ENCODE measurements around the gene IL22RA1.

IL22RA1 gene

GRCh38 chr1:24162201-24162600, 19.3 kb upstream of the IL22RA1 start:
- DNase-seq (ENCODE audit: low read depth, low spot score): no peak
- no peak overlapping the region for H3K4me3 ChIP-seq (ENCODE audit: low read depth, low read length)
- POLR2A ChIA-PET: no interaction called here
- CTCF ChIA-PET: interaction anchor here (0.9 to 5.7 kb wide), 4 partner anchors 11 to 230 kb away, joined by 3 to 40 read pairs (median 4); no protein-coding TSS in a partner anchor
- no peak for TF ChIP-seq CTCF (IDR thresholded peaks at IDR 0.05; ENCODE audit: insufficient read depth, low read length, missing control alignments)

- CTCF ChIA-PET: interaction anchor here (0.7 to 5.7 kb wide), 4 partner anchors 10 to 231 kb away, joined by 3 to 40 read pairs (median 4); no protein-coding TSS in a partner anchor
- H3K4me3 ChIP-seq (ENCODE audit: low read depth, low read length): no peak overlapping the region
- POLR2A ChIA-PET: no interaction called here
- DNase-seq (ENCODE audit: low read depth, low spot score): no peak
- TF ChIP-seq CTCF (IDR thresholded peaks at IDR 0.05; ENCODE audit: insufficient read depth, low read length, missing control alignments): no peak
Measured at GRCh38 chr1:24161270-24161669, 18.3 kb upstream of the IL22RA1 start.

- H3K4me3 ChIP-seq (ENCODE audit: low read depth, low read length): no peak overlapping the region
- CTCF ChIA-PET: interaction anchor here (0.8 to 2.3 kb wide), 2 partner anchors 9 to 43 kb away, joined by 3 to 26 read pairs; no protein-coding TSS in a partner anchor
- no peak for DNase-seq (ENCODE audit: low read depth, low spot score)
- POLR2A ChIA-PET: no interaction called here
- no peak for TF ChIP-seq CTCF (IDR thresholded peaks at IDR 0.05; ENCODE audit: insufficient read depth, low read length, missing control alignments)
Measured at GRCh38 chr1:24159366-24159765, 16.4 kb upstream of the IL22RA1 start.

- no peak overlapping the region for H3K4me3 ChIP-seq (ENCODE audit: low read depth, low read length)
- TF ChIP-seq CTCF (IDR thresholded peaks at IDR 0.05; ENCODE audit: insufficient read depth, low read length, missing control alignments): peak; percentile 27
- CTCF ChIA-PET: interaction anchor here (1.1 to 2.3 kb wide), 2 partner anchors 8 to 14 kb away, joined by 3 to 26 read pairs; no protein-coding TSS in a partner anchor
- POLR2A ChIA-PET: no interaction called here
- no peak for DNase-seq (ENCODE audit: low read depth, low spot score)
Measured at GRCh38 chr1:24157918-24158481, 15.1 kb upstream of the IL22RA1 start.

GRCh38 chr1:24156542-24157260, 13.8 kb upstream of the IL22RA1 start:
- H3K4me3 ChIP-seq (ENCODE audit: low read depth, low read length): no peak overlapping the region
- POLR2A ChIA-PET: no interaction called here
- DNase-seq (ENCODE audit: low read depth, low spot score): no peak
- CTCF ChIA-PET: interaction anchor here (1.2 to 3.8 kb wide), 2 partner anchors 9 to 11 kb away, joined by 5 to 17 read pairs; no protein-coding TSS in a partner anchor
- TF ChIP-seq CTCF (IDR thresholded peaks at IDR 0.05; ENCODE audit: insufficient read depth, low read length, missing control alignments): no peak

Measured in AG04449 (cell line).